Suprapubic skin (tissue), 3 donors: ENCODE data around the gene SEMA3G.

Source experiments
- CTCF ChIP-seq, 2 donors: fragments of 200-600 bp in 1 of 2; fragments of 450-650 bp in 1 of 2; sonication (generic) in 1 of 2; IDR thresholded peaks; one replicate each; pipeline ENCODE4 v1.5.1; 2016 to 2019; ENCODE audit warnings: antibody characterized with exemption in 2 of 2, mild to moderate bottlenecking in 1 of 2, moderate library complexity in 1 of 2
- EP300 ChIP-seq: sonication (generic); formaldehyde crosslinking; IDR thresholded peaks from one replicate; pipeline ENCODE4 v1.6.1; 2017; ENCODE audit warnings: antibody characterized with exemption
- POLR2A ChIP-seq, 2 donors: fragments of 450-650 bp; IDR thresholded peaks; one replicate each; pipeline ENCODE4 v1.6.1; 2017; ENCODE audit warnings: antibody characterized with exemption in 2 of 2, mild to moderate bottlenecking in 2 of 2, moderate library complexity in 2 of 2

- no peak for TF ChIP-seq CTCF (IDR thresholded peaks at IDR 0.05)
- no peak for TF ChIP-seq POLR2A (IDR thresholded peaks at IDR 0.05)
- no peak for TF ChIP-seq EP300
Measured at GRCh38 chr3:52494445-52494844, 49.5 kb upstream of the SEMA3G start.
